Measurements from ENCODE around the gene TPRG1.

GRCh38 chr3:189372243-189372642 lies 200.5 kb downstream of the TPRG1 start:
- TF ChIP-seq CTCF (IDR thresholded peaks at IDR 0.05; ENCODE audit: control extremely low read depth in 1 of 3, insufficient read depth in 1 of 3, low read depth in 1 of 3, low read length in 3 of 3) = no peak
- TF ChIP-seq TAF1 (IDR thresholded peaks at IDR 0.05; ENCODE audit: low read depth, low read length) = no peak
- no peak for TF ChIP-seq RAD21 (IDR thresholded peaks at IDR 0.05 in 1 of 2, conservative IDR thresholded peaks at IDR 0.05 in 1 of 2; ENCODE audit: low read depth in 2 of 2, low read length in 2 of 2)
- no peak for TF ChIP-seq EP300 (IDR thresholded peaks at IDR 0.05; ENCODE audit: borderline replicate concordance in 1 of 2, low read depth in 2 of 2, low read length in 2 of 2)
- TF ChIP-seq CEBPB (IDR thresholded peaks at IDR 0.05; ENCODE audit: low read depth, low read length) = no peak
- TF ChIP-seq POLR2A (IDR thresholded peaks at IDR 0.05; ENCODE audit: control extremely low read depth in 1 of 2, low read depth in 2 of 2, low read length in 2 of 2) = no peak
- TF ChIP-seq BACH1 (IDR thresholded peaks at IDR 0.05; ENCODE audit: low read length) = no peak
- no peak for TF ChIP-seq ZNF274 (IDR thresholded peaks at IDR 0.05; ENCODE audit: borderline replicate concordance, extremely low read depth, low read length)
- TF ChIP-seq SUZ12 (IDR thresholded peaks at IDR 0.05; ENCODE audit: low read length) = no peak
- TF ChIP-seq POLR2AphosphoS5 (IDR thresholded peaks at IDR 0.05; ENCODE audit: low read depth, low read length) = no peak

Measured in H1 (cell line).